H1 (cell line): ENCODE measurements around the gene SSBP3. TPM values are rescaled to one million over a fixed set of nuclear protein-coding genes. Genes with fewer than 3 reads are reported as not detected.

Experiments used
- CTCF ChIA-PET: fragments of 300-600 bp; sonication (Branson Sonifier 250); formaldehyde crosslinking; loops from one replicate; lab custom pipeline; 2021; ENCODE audit not compliant: partially characterized antibody; lab: Charles Lee
- POLR2A ChIA-PET: fragments of 300-600 bp; sonication (Branson Sonifier 250); formaldehyde crosslinking; loops from one replicate; lab custom pipeline; 2021; ENCODE audit warnings: inconsistent platforms; ENCODE audit not compliant: partially characterized antibody; lab: Charles Lee
- DNase-seq, 2 experiments: peaks; one replicate each; pipeline versions ENCODE4 v3.0.0 to v3.0.0-alpha.2; 2010 to 2022; ENCODE audit warnings: low spot score in 2 of 2, low read depth in 1 of 2, mixed read lengths in 1 of 2
- FAIRE-seq: peaks from 2 replicates; lab custom pipeline; 2011; peaks lifted over from hg19 to GRCh38; lab: Jason Lieb, UNC
- H2AFZ ChIP-seq: 2 replicates; pipeline ENCODE4 v1.8.1; 2012; ENCODE audit warnings: low read length, inconsistent platforms
- H2AK5ac ChIP-seq: 2 replicates; pipeline ENCODE4 v1.6.1; 2013; ENCODE audit warnings: low read depth, low read length
- H2BK120ac ChIP-seq: replicated peaks from 2 replicates; pipeline ENCODE3; 2013; ENCODE audit warnings: low read depth, low read length, inconsistent platforms
- H2BK12ac ChIP-seq: 2 replicates; pipeline ENCODE4 v1.6.1; 2013; ENCODE audit warnings: low read depth, low read length
- H2BK15ac ChIP-seq: 2 replicates; pipeline ENCODE4 v1.6.1; 2013; ENCODE audit warnings: low read length
- H2BK20ac ChIP-seq: 2 replicates; pipeline ENCODE4 v1.6.1; 2013; ENCODE audit warnings: low read length
- H2BK5ac ChIP-seq: 2 replicates; pipeline ENCODE4 v1.6.1; 2013; ENCODE audit warnings: low read depth, low read length
- H3K14ac ChIP-seq: 2 replicates; pipeline ENCODE4 v1.6.1; 2013; ENCODE audit warnings: inconsistent platforms; ENCODE audit not compliant: insufficient read length
- H3K18ac ChIP-seq: 2 replicates; pipeline ENCODE4 v1.6.1; 2013; ENCODE audit warnings: low read length; ENCODE audit errors: extremely low read depth
- H3K23ac ChIP-seq: 2 replicates; pipeline ENCODE4 v1.6.1; 2013; ENCODE audit warnings: inconsistent platforms; ENCODE audit not compliant: insufficient read length
- H3K23me2 ChIP-seq: 2 replicates; pipeline ENCODE4 v1.6.1; 2013; ENCODE audit warnings: low read depth, low read length
- H3K27ac ChIP-seq: 2 replicates; pipeline ENCODE4 v1.6.1; 2011; ENCODE audit warnings: low read depth, low read length, inconsistent platforms
- H3K27me3 ChIP-seq, 4 experiments: replicated peaks in 1 of 4; 1 replicate in 1 of 4; 2 replicates in 3 of 4; pipeline versions ENCODE4 v1.6.1 to v1.8.1; 2011 to 2013; ENCODE audit warnings: low read length in 3 of 4, mild to moderate bottlenecking in 3 of 4, inconsistent platforms in 2 of 4, mixed read lengths in 2 of 4, moderate library complexity in 1 of 4; ENCODE audit not compliant: control insufficient read depth in 3 of 4, insufficient read depth in 3 of 4; ENCODE audit errors: extremely low read depth in 1 of 4
- H3K36me3 ChIP-seq, 4 experiments: 2 replicates each; pipeline versions ENCODE4 v1.6.1 to v1.8.1; 2011 to 2013; ENCODE audit warnings: mild to moderate bottlenecking in 4 of 4, low read length in 3 of 4, moderate library complexity in 2 of 4, control low read depth in 1 of 4, inconsistent platforms in 1 of 4; ENCODE audit not compliant: insufficient read depth in 4 of 4, control insufficient read depth in 2 of 4
- H3K4ac ChIP-seq: replicated peaks from 2 replicates; pipeline ENCODE3; 2013; ENCODE audit warnings: low read length, low read depth, mixed read lengths, inconsistent platforms; ENCODE audit not compliant: insufficient read length
- H3K4me1 ChIP-seq, 4 experiments: replicated peaks in 1 of 4; 1 replicate in 1 of 4; 2 replicates in 3 of 4; pipeline versions ENCODE4 v1.6.1 to v1.8.1; 2011 to 2013; ENCODE audit warnings: low read length in 3 of 4, inconsistent platforms in 2 of 4, mixed read lengths in 1 of 4; ENCODE audit not compliant: insufficient read depth in 4 of 4, control insufficient read depth in 3 of 4
- H3K4me2 ChIP-seq, 2 experiments: 2 replicates each; pipeline versions ENCODE4 v1.6.1 to v1.8.1; 2011 to 2013; ENCODE audit warnings: low read depth in 2 of 2, low read length in 2 of 2, control low read depth in 1 of 2, inconsistent platforms in 1 of 2, mild to moderate bottlenecking in 1 of 2; ENCODE audit not compliant: insufficient read depth in 1 of 2
- H3K4me3 ChIP-seq, 4 experiments: fragments of 200-600, 300-600 bp in 1 of 4; sonication (generic), shearing (Covaris generic), sonication (Bioruptor Twin) in 1 of 4; 2 replicates each; pipeline versions ENCODE4 v1.5.1 to v1.8.1; 2011 to 2016; ENCODE audit warnings: low read length in 4 of 4, low read depth in 3 of 4, control low read depth in 2 of 4, inconsistent platforms in 2 of 4, mild to moderate bottlenecking in 2 of 4, mixed read lengths in 1 of 4, moderate library complexity in 1 of 4; ENCODE audit not compliant: insufficient read depth in 2 of 4; ENCODE audit errors: extremely low read depth in 1 of 4
- H3K56ac ChIP-seq: replicated peaks from 2 replicates; pipeline ENCODE3; 2013; ENCODE audit warnings: low read depth, mild to moderate bottlenecking, mixed read lengths, low read length, inconsistent platforms; ENCODE audit not compliant: insufficient read length
- H3K79me1 ChIP-seq: 2 replicates; pipeline ENCODE4 v1.6.1; 2013; ENCODE audit warnings: low read depth, low read length, control low read depth
- H3K79me2 ChIP-seq, 2 experiments: 2 replicates each; pipeline versions ENCODE4 v1.6.1 to v1.8.1; 2012 to 2013; ENCODE audit warnings: low read length in 2 of 2, mild to moderate bottlenecking in 2 of 2, inconsistent platforms in 1 of 2; ENCODE audit not compliant: insufficient read depth in 2 of 2, control insufficient read depth in 1 of 2
- H3K9ac ChIP-seq, 4 experiments: replicated peaks in 1 of 4; 1 replicate in 1 of 4; 2 replicates in 3 of 4; pipeline versions ENCODE4 v1.6.1 to v1.8.1; 2011 to 2013; ENCODE audit warnings: low read depth in 3 of 4, low read length in 3 of 4, control low read depth in 2 of 4, mild to moderate bottlenecking in 2 of 4, moderate library complexity in 2 of 4, inconsistent platforms in 1 of 4; ENCODE audit errors: extremely low read depth in 1 of 4
- H3K9me3 ChIP-seq, 2 experiments: 2 replicates each; pipeline versions ENCODE4 v1.6.1 to v1.8.1; 2012 to 2013; ENCODE audit warnings: mild to moderate bottlenecking in 2 of 2, moderate library complexity in 2 of 2, control low read depth in 1 of 2, inconsistent platforms in 1 of 2, low read depth in 1 of 2, low read length in 1 of 2, mixed read lengths in 1 of 2; ENCODE audit not compliant: insufficient read depth in 2 of 2
- H4K20me1 ChIP-seq, 2 experiments: replicated peaks in 1 of 2; 2 replicates each; pipeline versions ENCODE3 to v1.8.1; 2011 to 2013; ENCODE audit warnings: inconsistent platforms in 2 of 2, low read length in 2 of 2, mild to moderate bottlenecking in 1 of 2; ENCODE audit not compliant: insufficient read depth in 2 of 2, control insufficient read depth in 1 of 2
- H4K5ac ChIP-seq: 2 replicates; pipeline ENCODE4 v1.6.1; 2013; ENCODE audit warnings: low read length, low read depth, mixed read lengths, inconsistent platforms; ENCODE audit not compliant: insufficient read length
- H4K8ac ChIP-seq: 2 replicates; pipeline ENCODE4 v1.8.0; 2013; ENCODE audit warnings: mild to moderate bottlenecking, moderate library complexity, low read length, inconsistent platforms; ENCODE audit not compliant: insufficient read depth; ENCODE audit errors: extremely low read depth
- H4K91ac ChIP-seq: replicated peaks from 2 replicates; pipeline ENCODE3; 2013; ENCODE audit warnings: low read length, mixed read lengths, inconsistent platforms; ENCODE audit not compliant: insufficient read length
- HDAC6 ChIP-seq: IDR thresholded peaks from one replicate; pipeline ENCODE4 v1.7.1; 2012; ENCODE audit warnings: low read depth, mild to moderate bottlenecking, inconsistent platforms, low read length, moderate library complexity
- KDM4A ChIP-seq: IDR thresholded peaks from one replicate; pipeline ENCODE4 v1.7.1; 2012; ENCODE audit warnings: low read depth, mild to moderate bottlenecking, moderate library complexity, low read length, inconsistent platforms; ENCODE audit not compliant: severe bottlenecking
- RXRA ChIP-seq: IDR thresholded peaks from 2 replicates; pipeline ENCODE4 v1.6.1; 2011; ENCODE audit warnings: low read depth, mild to moderate bottlenecking, low read length, moderate library complexity; ENCODE audit not compliant: insufficient read depth
- WGBS, 2 experiments: shearing (Covaris generic) in 1 of 2; methylation state at CpG; one replicate each; pipeline versions ENCODE4 v1.1.6 to v1.1.7; 2013 to 2015; ENCODE audit warnings: low lambda C conversion rate in 2 of 2, mixed read lengths in 2 of 2, inconsistent platforms in 1 of 2, low coverage in 1 of 2, missing lambda C conversion rate in 1 of 2; ENCODE audit not compliant: insufficient replicate concordance in 2 of 2, insufficient coverage in 1 of 2, insufficient read length in 1 of 2; ENCODE audit errors: extremely low coverage in 1 of 2, missing lambda C conversion rate in 1 of 2; 5-methylcytosine and 5-hydroxymethylcytosine counted together
- polyA plus RNA-seq, 7 experiments: library from polyadenylated mRNA; depleted of rRNA in 3 of 7; stranded (reverse) in 5 of 7; unstranded in 2 of 7; fragments of >200 nt in 5 of 7; fragments of 200-250 nt in 2 of 7; gene quantifications; 1 replicate in 5 of 7; 2 replicates in 1 of 7; 4 replicates in 1 of 7; pipeline versions ENCODE4 v1.2.1 to v1.2.3, GENCODE V29; 2011 to 2013; ENCODE audit warnings: missing spikeins in 2 of 7, mixed read lengths in 2 of 7
- total RNA-seq: library from RNA; stranded (reverse); fragmentation: NEBNext Ultra II Directional; extraction: Animal tissue kit (Norgen Biotek cat#: 25700); gene quantifications from 2 replicates; pipeline ENCODE4 v1.2.1, GENCODE V29; 2021

Gene SSBP3
- total and polyA plus RNA-seq, 2 of the 8 experiments (the other 6 are each of a cell fraction or from before 2014, with no cell fraction given) = 99.7 to 133 TPM

DNA sequence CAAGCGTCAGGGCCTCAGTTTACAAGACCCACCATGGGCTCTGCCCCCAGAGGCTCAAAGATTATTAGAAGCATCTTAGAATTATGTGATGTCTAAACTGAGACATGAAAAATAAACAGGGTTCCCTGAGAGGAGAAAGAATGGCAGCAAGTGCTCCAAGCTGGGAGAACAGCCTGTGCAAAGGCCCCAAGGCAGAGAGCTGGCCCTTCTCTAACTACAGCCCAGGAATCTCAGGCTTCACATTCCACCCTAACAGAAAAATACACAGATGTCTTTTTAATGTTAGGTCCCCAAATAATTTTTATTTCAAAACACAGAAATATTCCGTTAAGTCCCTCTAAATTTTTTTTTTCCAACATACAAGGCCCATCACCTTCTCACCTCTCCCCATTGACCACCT, 21.7 kb downstream of the SSBP3 start:
- Histone ChIP-seq H3K56ac (no peak overlapping the region), H2BK5ac (0 out of 2 replicates have a peak overlapping the region, but pooled peaks have one; percentile 18), H2BK120ac (no peak overlapping the region), H3K4me3 (no peak overlapping the region), H3K18ac (no peak overlapping the region), H2AK5ac (no peak overlapping the region), H3K79me1 (peaks cover 20% of the 10 kb centered on the region; the same call in 1 of the 2 replicates), H4K5ac (no peak overlapping the region), H3K79me2 (peaks cover 5 to 86% of the 10 kb centered on the region in 2 experiments), H3K4me1 (peaks cover 2 to 14% (median 12%) of the 10 kb centered on the region in 4 experiments), H3K4ac (no peak overlapping the region), H4K20me1 (peaks cover 24 to 27% of the 10 kb centered on the region in 2 experiments), H2BK12ac (no peak overlapping the region), H3K23ac (no peak overlapping the region), H4K91ac (no peak overlapping the region), H3K9ac (no peak overlapping the region), H3K4me2 (no peak overlapping the region), H2BK20ac (no peak overlapping the region), H2AFZ (no peak overlapping the region), H3K23me2 (0 out of 2 replicates have a peak, but pooled peaks cover 3% of the 10 kb centered on the region), H3K36me3 (peaks cover 0 to 17% (median under 1%) of the 10 kb centered on the region in 4 experiments; a peak in 3 of 8 replicates), H2BK15ac (no peak overlapping the region), H4K8ac (no peak overlapping the region), H3K27ac (no peak overlapping the region), H3K27me3 (no peaks in the 10 kb centered on the region), H3K14ac (no peak overlapping the region), H3K9me3 (no peaks in the 10 kb centered on the region)
- CTCF ChIA-PET = interaction anchor here (0.7 to 2.5 kb wide), 8 partner anchors 8 to 196 kb away, joined by 3 to 10 read pairs (median 4); no protein-coding TSS in a partner anchor
- DNase-seq (no peak), FAIRE-seq (no peak)
- TF ChIP-seq KDM4A = no peak
- TF ChIP-seq HDAC6 = no peak
- no peak for TF ChIP-seq RXRA
- POLR2A ChIA-PET = interaction anchor here (1.1 to 1.7 kb wide), 4 partner anchors 20 to 86 kb away, joined by 3 to 9 read pairs (median 4); partner anchors contain the start of gene SSBP3
- WGBS, 2 experiments = 82% methylated on average over 2 of the region's 2 CpGs; no CpG with 5 or more reads in 1 of the 2 experiments
